GM21447 (cell line): Measurements from ENCODE around the gene NPAS3.

Experiments used
- ATAC-seq: cut with Tn5 transposase; IDR thresholded peaks from one replicate; pipeline ENCODE4 v1.9.1; 2021; ENCODE audit not compliant: unreplicated experiment

The NPAS3 gene

DNA sequence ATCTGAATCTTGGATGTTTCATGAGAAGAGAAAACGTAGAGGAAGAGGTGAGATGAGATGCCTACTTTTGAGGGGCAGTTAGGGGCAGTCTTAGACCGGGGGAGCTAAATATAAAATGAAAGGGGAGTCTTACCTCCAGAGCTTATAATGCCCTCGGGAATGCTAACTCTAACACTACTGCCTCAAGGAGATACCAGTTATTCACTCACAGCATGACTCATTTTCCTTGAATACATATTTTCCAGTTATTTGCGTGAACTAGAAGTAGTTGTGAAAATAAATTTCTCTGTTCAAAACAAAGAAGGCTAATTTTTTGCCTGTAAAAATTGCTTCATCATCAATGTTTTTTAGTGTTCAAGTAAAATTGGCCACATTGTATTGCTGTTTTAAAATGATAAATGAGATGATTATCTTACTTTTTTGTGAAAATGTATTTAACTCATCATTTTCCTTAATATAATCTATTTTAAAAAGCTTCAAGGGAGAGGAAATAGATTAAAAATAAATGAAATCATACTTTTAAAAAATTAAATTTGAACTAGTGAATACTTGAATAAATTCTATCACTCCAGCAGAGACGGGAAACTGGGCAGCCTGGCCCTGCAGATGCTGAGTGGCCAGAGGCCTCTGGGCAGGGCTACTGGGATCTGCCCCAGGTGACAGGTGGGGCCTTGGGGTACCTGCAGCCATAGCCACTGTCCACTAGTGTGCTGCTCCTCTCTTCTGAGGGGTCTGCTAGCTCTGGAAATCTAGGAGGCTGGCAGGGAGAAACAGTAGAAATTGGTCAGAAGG, 672.9 kb downstream of the NPAS3 start:
- no peak for ATAC-seq

GRCh38 chr14:33612197-33612505, 673.5 kb downstream of the NPAS3 start:
- ATAC-seq: no peak

DNA sequence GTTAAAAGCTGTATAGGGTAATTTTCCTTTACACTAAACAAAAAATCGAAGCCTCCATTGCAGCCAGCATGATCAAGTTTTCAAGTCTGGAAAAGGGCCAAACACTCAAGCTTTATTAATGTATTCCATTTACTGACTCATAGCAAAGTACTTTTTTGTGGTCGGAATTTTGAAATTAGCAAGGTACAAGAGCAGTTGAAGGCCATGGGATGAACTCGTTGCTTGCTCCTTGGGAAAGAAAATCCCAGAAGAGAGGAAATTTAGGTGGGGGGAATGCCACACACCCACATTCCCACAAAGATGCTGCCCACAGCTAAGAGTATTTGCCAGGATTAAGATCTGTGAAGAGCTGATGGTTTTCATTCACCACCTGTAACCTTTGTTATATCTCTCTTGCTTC, 678.5 kb downstream of the NPAS3 start:
- ATAC-seq: no peak

- ATAC-seq: no peak
These were observed 679.9 kb downstream of the NPAS3 start for GRCh38 chr14:33618361-33619105.

GRCh38 chr14:33622496-33622895, 683.8 kb downstream of the NPAS3 start:
- ATAC-seq: no peak

DNA sequence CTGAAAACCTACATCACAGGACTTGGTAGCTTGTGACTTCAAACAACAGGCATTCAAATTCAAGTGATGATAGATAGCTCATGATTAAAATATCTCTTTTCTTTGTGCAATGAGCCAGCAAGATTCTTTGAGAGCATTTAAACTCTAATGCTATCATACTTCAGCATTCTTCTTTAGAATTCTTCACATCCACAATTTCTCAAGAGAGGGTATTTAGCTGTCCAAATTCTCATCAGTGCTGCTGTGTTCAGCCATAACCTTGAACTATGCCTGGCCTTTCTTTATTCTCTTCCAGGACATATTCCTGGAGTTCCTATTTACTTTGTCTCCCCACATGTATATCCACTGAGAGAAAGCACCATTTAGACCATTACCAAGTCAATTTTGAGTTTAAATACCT, 691.1 kb downstream of the NPAS3 start:
- no peak for ATAC-seq

DNA sequence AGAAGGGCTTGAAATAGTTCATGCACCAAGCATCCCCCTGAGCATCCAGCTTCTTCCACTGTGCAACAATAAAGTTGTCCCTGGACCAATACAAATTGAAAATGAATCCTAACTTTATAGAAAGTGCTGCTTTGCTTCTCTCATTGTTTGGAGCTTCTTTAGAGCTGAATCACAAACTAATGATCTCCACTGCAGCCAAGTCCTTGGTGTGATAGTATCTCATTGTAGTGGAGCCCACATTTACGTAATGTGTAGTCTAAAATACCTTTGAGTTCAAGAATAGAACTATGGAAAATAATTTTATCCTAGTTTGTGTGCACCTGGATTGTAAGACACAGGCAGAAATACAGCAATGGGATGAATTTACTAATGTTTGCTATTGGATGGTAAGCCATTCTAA, 692.3 kb downstream of the NPAS3 start:
- no peak for ATAC-seq

DNA sequence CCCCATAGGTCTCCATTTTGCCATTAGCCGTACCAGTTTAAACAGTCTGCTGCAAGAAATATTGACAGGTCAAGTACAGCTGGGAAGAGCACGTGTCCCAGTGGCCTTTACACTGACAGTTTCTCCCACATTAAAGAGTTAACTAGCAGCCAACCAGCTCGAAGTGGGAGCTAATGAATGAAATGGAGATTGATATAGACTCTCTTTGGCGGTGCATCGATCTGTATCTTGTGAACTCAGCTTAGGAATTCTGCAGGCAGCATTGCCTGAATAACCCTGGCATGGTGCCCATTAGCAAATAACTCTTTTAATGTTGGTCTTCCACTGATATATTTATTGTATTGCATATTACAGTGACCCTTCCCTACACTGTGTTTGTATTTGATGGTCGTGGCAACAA, 692.8 kb downstream of the NPAS3 start:
- ATAC-seq: no peak

- no peak for ATAC-seq
These were observed 696.0 kb downstream of the NPAS3 start for GRCh38 chr14:33634631-33635030.

DNA sequence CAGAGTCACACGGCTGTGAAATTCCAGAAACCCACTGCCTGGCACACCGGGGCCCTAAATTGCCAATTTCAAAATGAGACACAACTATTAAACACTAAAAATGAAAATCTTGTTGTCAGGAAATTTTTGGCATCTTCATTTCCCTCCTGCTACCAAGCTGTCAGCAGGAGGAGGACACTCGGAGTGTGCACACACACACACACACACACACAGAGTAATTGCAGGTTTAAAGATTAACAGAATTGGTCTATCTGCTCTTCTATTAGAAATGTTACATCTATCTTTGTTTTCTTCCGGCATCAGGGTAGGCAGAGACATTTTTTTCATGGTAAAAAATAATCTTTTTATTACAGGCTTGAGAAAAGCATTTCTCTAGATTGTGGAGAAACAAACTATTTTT, 698.0 kb downstream of the NPAS3 start:
- ATAC-seq: no peak

GRCh38 chr14:33642080-33642479, 703.4 kb downstream of the NPAS3 start:
- ATAC-seq: no peak

DNA sequence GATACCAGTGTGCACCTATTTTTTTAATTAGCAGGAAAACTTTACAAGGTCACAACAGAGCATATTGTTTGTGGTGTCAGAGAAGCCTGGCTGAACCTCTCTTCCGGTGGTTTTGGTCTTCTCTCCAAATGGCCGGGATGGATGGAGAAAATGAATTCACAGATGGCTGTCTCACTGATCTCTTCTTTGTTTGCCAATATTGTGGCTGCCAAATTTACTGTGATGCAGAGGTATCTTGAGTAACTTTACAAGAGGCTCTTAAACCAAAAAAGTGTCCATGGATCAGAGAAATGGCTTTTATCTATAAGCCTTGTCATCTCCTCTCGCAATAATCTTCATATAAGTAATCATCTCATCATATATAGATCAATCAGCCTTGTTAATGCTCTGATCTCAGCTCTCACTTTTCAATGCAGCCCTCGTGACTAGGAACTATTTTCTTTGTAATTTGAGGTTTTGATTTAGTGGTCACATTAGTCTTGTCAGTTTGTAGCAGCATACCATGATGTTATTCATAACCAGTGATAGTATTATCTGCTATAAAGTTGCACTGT, 704.1 kb downstream of the NPAS3 start:
- ATAC-seq: no peak

- ATAC-seq: no peak
These were observed 704.9 kb downstream of the NPAS3 start for GRCh38 chr14:33643426-33644181.

GRCh38 chr14:33646692-33647260, 708.1 kb downstream of the NPAS3 start:
- ATAC-seq: no peak

DNA sequence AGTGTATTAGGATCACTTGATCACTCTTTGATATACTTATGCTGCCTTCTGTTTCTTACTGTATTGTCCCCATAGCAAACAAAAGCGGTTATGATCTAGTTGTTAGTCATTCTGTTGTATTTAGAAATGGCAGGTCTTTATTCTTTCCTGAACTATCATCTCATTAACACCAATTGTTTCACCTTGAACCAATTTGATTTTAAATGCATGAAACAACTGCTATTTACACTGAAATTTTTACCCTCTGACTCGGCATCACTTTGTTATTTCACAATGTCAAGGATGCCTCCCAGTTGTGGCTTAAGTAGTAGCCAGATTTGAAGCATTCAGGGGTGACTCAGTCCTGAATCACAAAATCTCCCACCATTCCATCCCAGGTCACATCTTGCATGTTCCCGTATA, 708.7 kb downstream of the NPAS3 start:
- no peak for ATAC-seq

- no peak for ATAC-seq
These were observed 711.8 kb downstream of the NPAS3 start for GRCh38 chr14:33650430-33650829.

GRCh38 chr14:33652566-33653307, 714.1 kb downstream of the NPAS3 start:
- no peak for ATAC-seq

DNA sequence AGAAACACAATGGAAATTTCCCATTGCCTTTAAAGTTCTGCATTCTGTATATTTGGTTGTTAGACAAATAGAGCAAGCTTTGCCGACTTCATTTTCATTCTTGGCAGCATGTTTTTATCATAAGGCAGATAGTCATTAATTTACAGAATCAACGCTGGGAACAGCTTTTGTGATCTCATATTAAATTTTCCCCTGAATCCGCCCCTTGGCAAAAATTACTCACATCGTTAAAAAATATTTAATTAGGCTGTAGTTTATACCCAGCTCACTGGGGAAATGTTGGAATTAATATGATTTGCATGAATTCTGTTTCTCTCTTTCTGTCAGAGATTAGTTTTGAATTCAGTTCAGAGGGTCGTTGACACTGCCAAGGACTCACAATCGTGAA, 714.6 kb downstream of the NPAS3 start:
- no peak for ATAC-seq

- ATAC-seq: no peak
These were observed 716.7 kb downstream of the NPAS3 start for GRCh38 chr14:33655421-33655820.

DNA sequence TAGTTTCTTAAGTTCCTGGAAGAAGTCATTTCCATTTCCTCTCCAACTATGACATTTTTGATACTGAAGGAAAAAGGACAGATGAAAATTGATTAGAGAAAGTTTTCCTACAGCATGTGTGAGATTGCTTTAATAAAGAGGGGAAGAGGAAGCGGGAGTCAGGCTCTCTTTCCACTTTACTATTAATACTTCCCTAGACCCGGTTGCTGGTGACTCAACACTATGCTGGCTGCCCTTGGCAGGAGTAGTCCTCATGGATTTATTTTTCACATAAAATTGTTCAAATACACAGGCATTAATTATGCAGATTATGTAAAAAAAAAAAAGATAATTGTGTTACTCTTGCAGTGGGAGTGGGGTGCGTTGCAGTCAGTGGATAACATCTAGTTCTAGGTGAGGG, 718.8 kb downstream of the NPAS3 start:
- no peak for ATAC-seq

DNA sequence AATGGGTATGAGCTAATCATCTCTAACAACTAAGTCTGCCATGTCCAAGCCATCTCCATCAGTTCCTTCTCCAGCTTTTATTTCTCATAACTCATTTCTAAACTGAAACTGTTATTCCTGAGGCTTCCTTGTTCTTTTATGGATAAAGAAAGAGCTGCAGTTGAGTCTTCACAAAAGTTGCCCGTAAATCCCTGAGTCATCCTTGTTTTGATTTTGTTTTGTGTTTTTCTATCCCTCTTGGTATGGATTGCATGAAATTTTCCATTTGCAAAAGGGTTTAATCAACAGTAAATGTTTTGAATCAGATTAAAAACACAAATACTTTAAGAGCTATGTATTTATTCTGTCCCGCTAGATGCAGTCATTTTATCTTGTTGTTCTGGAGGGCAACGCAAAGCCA, 721.6 kb downstream of the NPAS3 start:
- no peak for ATAC-seq
